ENCODE measurements around the gene DCLK1. TPM values are rescaled to one million over a fixed set of nuclear protein-coding genes. Genes with fewer than 3 reads are reported as not detected.

DCLK1 gene
- total RNA-seq, 1 experiment from 2014 or later = 3.1 TPM

- no peak for DNase-seq (ENCODE audit: low read depth)
These were observed 297.4 kb downstream of the DCLK1 start for GRCh38 chr13:35833608-35834275.

- no peak for DNase-seq (ENCODE audit: low read depth)
These were observed 298.2 kb downstream of the DCLK1 start for GRCh38 chr13:35833031-35833430.

GRCh38 chr13:35832551-35832950 is 298.6 kb downstream of the DCLK1 start:
- no peak for DNase-seq (ENCODE audit: low read depth)

- no peak for DNase-seq (ENCODE audit: low read depth)
These were observed 300.2 kb downstream of the DCLK1 start for GRCh38 chr13:35830850-35831450.

- no peak for DNase-seq (ENCODE audit: low read depth)
These were observed 304.4 kb downstream of the DCLK1 start for GRCh38 chr13:35826626-35827254.

- DNase-seq (ENCODE audit: low read depth) = no peak
These were observed 306.4 kb downstream of the DCLK1 start for GRCh38 chr13:35824825-35825224.

GRCh38 chr13:35824395-35824794 is 306.8 kb downstream of the DCLK1 start:
- no peak for DNase-seq (ENCODE audit: low read depth)

- DNase-seq (ENCODE audit: low read depth) = no peak
These were observed 308.5 kb downstream of the DCLK1 start for GRCh38 chr13:35822666-35823065.

GRCh38 chr13:35818633-35819067 is 312.5 kb downstream of the DCLK1 start:
- peak; percentile 17 for DNase-seq (ENCODE audit: low read depth)

- no peak for DNase-seq (ENCODE audit: low read depth)
These were observed 313.3 kb downstream of the DCLK1 start for GRCh38 chr13:35817642-35818607.

- DNase-seq (ENCODE audit: low read depth) = no peak
These were observed 316.6 kb downstream of the DCLK1 start for GRCh38 chr13:35814605-35815011.

- no peak for DNase-seq (ENCODE audit: low read depth)
These were observed 318.4 kb downstream of the DCLK1 start for GRCh38 chr13:35812736-35813135.

- no peak for DNase-seq (ENCODE audit: low read depth)
These were observed 320.9 kb downstream of the DCLK1 start for GRCh38 chr13:35810321-35810720.

- no peak for DNase-seq (ENCODE audit: low read depth)
These were observed 322.3 kb downstream of the DCLK1 start for GRCh38 chr13:35808846-35809245.

GRCh38 chr13:35804901-35805300 is 326.3 kb downstream of the DCLK1 start:
- DNase-seq (ENCODE audit: low read depth) = no peak

- DNase-seq (ENCODE audit: low read depth) = no peak
These were observed 333.2 kb downstream of the DCLK1 start for GRCh38 chr13:35797991-35798390.

GRCh38 chr13:35797244-35797643 is 333.9 kb downstream of the DCLK1 start:
- DNase-seq (ENCODE audit: low read depth) = no peak

- no peak for DNase-seq (ENCODE audit: low read depth)
These were observed 334.6 kb downstream of the DCLK1 start for GRCh38 chr13:35796623-35797022.

- no peak for DNase-seq (ENCODE audit: low read depth)
These were observed 336.3 kb downstream of the DCLK1 start for GRCh38 chr13:35794734-35795389.

GRCh38 chr13:35793823-35794222 is 337.4 kb downstream of the DCLK1 start:
- no peak for DNase-seq (ENCODE audit: low read depth)

- no peak for DNase-seq (ENCODE audit: low read depth)
These were observed 338.3 kb downstream of the DCLK1 start for GRCh38 chr13:35792911-35793310.
